Mesenchymal stem cell (in vitro differentiated cells and primary cell): ENCODE data around the gene ARL6IP4.

Source experiments
- DNase-seq: peaks from one replicate; pipeline ENCODE4 v3.0.0-alpha.2; 2013
- H2AFZ ChIP-seq: one replicate; pipeline ENCODE4 v1.6.1; 2013; ENCODE audit warnings: low read depth, mild to moderate bottlenecking, control low read depth, inconsistent platforms, low read length, moderate library complexity
- H2AK5ac ChIP-seq: 2 replicates; pipeline ENCODE4 v1.6.1; 2013; ENCODE audit warnings: low read length, moderate library complexity, mild to moderate bottlenecking, inconsistent platforms; ENCODE audit not compliant: severe bottlenecking
- H2BK120ac ChIP-seq: one replicate; pipeline ENCODE4 v1.6.1; 2013; ENCODE audit warnings: low read depth, mild to moderate bottlenecking, inconsistent platforms, low read length, moderate library complexity
- H2BK12ac ChIP-seq, 2 experiments: one replicate each; pipeline ENCODE4 v1.6.1; 2013; ENCODE audit warnings: inconsistent platforms in 2 of 2, low read length in 2 of 2, mild to moderate bottlenecking in 2 of 2, moderate library complexity in 2 of 2, control low read depth in 1 of 2
- H2BK15ac ChIP-seq: one replicate; pipeline ENCODE4 v1.6.1; 2013; ENCODE audit warnings: mild to moderate bottlenecking, low read depth, inconsistent platforms; ENCODE audit not compliant: poor library complexity, severe bottlenecking
- H2BK5ac ChIP-seq: 2 replicates; pipeline ENCODE4 v1.6.1; 2013; ENCODE audit warnings: low read depth, mild to moderate bottlenecking, low read length, control low read depth, inconsistent platforms; ENCODE audit not compliant: poor library complexity, severe bottlenecking
- H3K14ac ChIP-seq, 2 experiments: one replicate each; pipeline ENCODE4 v1.6.1; 2013; ENCODE audit warnings: inconsistent platforms in 2 of 2, low read length in 2 of 2, control low read depth in 1 of 2, mild to moderate bottlenecking in 1 of 2, moderate library complexity in 1 of 2
- H3K18ac ChIP-seq, 2 experiments: one replicate each; pipeline ENCODE4 v1.6.1; 2013; ENCODE audit warnings: inconsistent platforms in 2 of 2, low read length in 2 of 2, control low read depth in 1 of 2, low read depth in 1 of 2, mild to moderate bottlenecking in 1 of 2
- H3K23ac ChIP-seq, 2 experiments: one replicate each; pipeline ENCODE4 v1.6.1; 2013; ENCODE audit warnings: inconsistent platforms in 2 of 2, low read length in 2 of 2, mild to moderate bottlenecking in 2 of 2, moderate library complexity in 2 of 2, control low read depth in 1 of 2
- H3K27ac ChIP-seq: 2 replicates; pipeline ENCODE4 v1.5.1; 2013; ENCODE audit warnings: mild to moderate bottlenecking, moderate library complexity, low read length, control low read depth, inconsistent platforms; ENCODE audit not compliant: poor library complexity, severe bottlenecking
- H3K27me3 ChIP-seq, 2 experiments: 2 replicates each; pipeline versions ENCODE4 v1.6.1 to v1.7.0; 2013; ENCODE audit warnings: low read length in 2 of 2, mild to moderate bottlenecking in 2 of 2, moderate library complexity in 2 of 2, control low read depth in 1 of 2, inconsistent platforms in 1 of 2; ENCODE audit not compliant: control insufficient read depth in 1 of 2, insufficient read depth in 1 of 2
- H3K36me3 ChIP-seq, 2 experiments: 2 replicates each; pipeline versions ENCODE4 v1.6.1 to v1.7.0; 2013; ENCODE audit warnings: low read length in 2 of 2, control low read depth in 1 of 2, inconsistent platforms in 1 of 2, low read depth in 1 of 2, mild to moderate bottlenecking in 1 of 2; ENCODE audit not compliant: insufficient read depth in 2 of 2, control insufficient read depth in 1 of 2
- H3K4ac ChIP-seq, 2 experiments: one replicate each; pipeline ENCODE4 v1.6.1; 2013; ENCODE audit warnings: inconsistent platforms in 2 of 2, low read length in 2 of 2, mild to moderate bottlenecking in 2 of 2, moderate library complexity in 2 of 2, control low read depth in 1 of 2, low read depth in 1 of 2
- H3K4me1 ChIP-seq: 2 replicates; pipeline ENCODE4 v1.6.1; 2013; ENCODE audit warnings: low read depth, low read length, control low read depth; ENCODE audit not compliant: control insufficient read depth, insufficient read depth
- H3K4me2 ChIP-seq: 2 replicates; pipeline ENCODE4 v1.6.1; 2013; ENCODE audit warnings: low read length, mild to moderate bottlenecking, inconsistent platforms; ENCODE audit not compliant: poor library complexity, severe bottlenecking
- H3K4me3 ChIP-seq, 2 experiments: 2 replicates each; pipeline versions ENCODE4 v1.5.1 to v1.7.0; 2013; ENCODE audit warnings: low read length in 2 of 2, mild to moderate bottlenecking in 2 of 2, control low read depth in 1 of 2, low read depth in 1 of 2; ENCODE audit not compliant: insufficient read depth in 1 of 2
- H3K79me1 ChIP-seq: replicated peaks from 2 replicates; pipeline ENCODE4 v1.6.1; 2013; ENCODE audit warnings: mild to moderate bottlenecking, control low read depth, low read length, inconsistent platforms; ENCODE audit not compliant: poor library complexity, severe bottlenecking
- H3K9ac ChIP-seq: 2 replicates; pipeline ENCODE4 v1.7.0; 2013; ENCODE audit warnings: mild to moderate bottlenecking, low read length, moderate library complexity
- H3K9me3 ChIP-seq: 2 replicates; pipeline ENCODE4 v1.7.0; 2013; ENCODE audit warnings: mild to moderate bottlenecking, low read length; ENCODE audit not compliant: control insufficient read depth
- H4K8ac ChIP-seq: one replicate; pipeline ENCODE4 v1.6.1; 2013; ENCODE audit warnings: inconsistent platforms, mild to moderate bottlenecking, low read length, moderate library complexity
- H4K91ac ChIP-seq: one replicate; pipeline ENCODE4 v1.6.1; 2013; ENCODE audit warnings: mild to moderate bottlenecking, low read length, inconsistent platforms
- WGBS: methylation state at CpG from one replicate; pipeline ENCODE4 v1.1.7; 2013; ENCODE audit warnings: mixed read lengths; 5-methylcytosine and 5-hydroxymethylcytosine counted together

Gene ARL6IP4

GRCh38 chr12:123010110-123010509 lies 29.6 kb downstream of the ARL6IP4 start:
- Histone ChIP-seq H3K18ac (no peak overlapping the region), H2BK5ac (no peak overlapping the region), H3K27me3 (no peaks in the 10 kb centered on the region), H2AFZ (no peak overlapping the region), H3K14ac (no peak overlapping the region), H2BK12ac (no peak overlapping the region), H3K23ac (no peak overlapping the region), H3K4me1 (peaks cover 8% of the 10 kb centered on the region), H2AK5ac (no peak overlapping the region), H2BK120ac (no peak overlapping the region), H4K91ac (no peak overlapping the region), H2BK15ac (no peak overlapping the region), H3K9me3 (no peaks in the 10 kb centered on the region), H4K8ac (no peak overlapping the region), H3K9ac (no peak overlapping the region), H3K4ac (no peak overlapping the region), H3K79me1 (no peaks in the 10 kb centered on the region), H3K27ac (no peak overlapping the region), H3K4me3 (no peak overlapping the region), H3K36me3 (peaks cover 35 to 57% of the 10 kb centered on the region in 2 experiments), H3K4me2 (no peak overlapping the region)
- no peak for DNase-seq
- WGBS, result 90% methylated on average over 1 of the region's 1 CpG

GRCh38 chr12:123010681-123011080 lies 30.2 kb downstream of the ARL6IP4 start:
- Histone ChIP-seq H2AK5ac (no peak overlapping the region), H3K4me2 (no peak overlapping the region), H4K8ac (no peak overlapping the region), H3K9ac (no peak overlapping the region), H3K27ac (no peak overlapping the region), H3K27me3 (no peaks in the 10 kb centered on the region), H4K91ac (no peak overlapping the region), H2AFZ (no peak overlapping the region), H3K23ac (no peak overlapping the region), H3K9me3 (no peaks in the 10 kb centered on the region), H2BK15ac (no peak overlapping the region), H3K4ac (no peak overlapping the region), H3K79me1 (no peaks in the 10 kb centered on the region), H2BK120ac (no peak overlapping the region), H2BK12ac (no peak overlapping the region), H2BK5ac (no peak overlapping the region), H3K4me3 (no peak overlapping the region), H3K18ac (no peak overlapping the region), H3K4me1 (peaks cover 8% of the 10 kb centered on the region), H3K14ac (no peak overlapping the region), H3K36me3 (peaks cover 31 to 54% of the 10 kb centered on the region in 2 experiments)
- DNase-seq, result no peak
- 95% methylated on average over 4 of the region's 4 CpGs for WGBS

GRCh38 chr12:123011701-123012100 lies 31.2 kb downstream of the ARL6IP4 start:
- H3K18ac ChIP-seq, result no peak overlapping the region
- no peak overlapping the region for H3K14ac ChIP-seq
- H4K8ac ChIP-seq, result no peak overlapping the region
- no peak overlapping the region for H3K9ac ChIP-seq
- H2AK5ac ChIP-seq, result no peak overlapping the region
- no peak overlapping the region for H4K91ac ChIP-seq
- peaks cover 31 to 54% of the 10 kb centered on the region in 2 experiments for H3K36me3 ChIP-seq
- H3K9me3 ChIP-seq, result no peaks in the 10 kb centered on the region
- H2BK15ac ChIP-seq, result no peak overlapping the region
- no peak overlapping the region for H3K4ac ChIP-seq
- no peak overlapping the region for H3K4me3 ChIP-seq
- no peak overlapping the region for H2BK120ac ChIP-seq
- peak; percentile 29 for DNase-seq
- H3K27ac ChIP-seq, result no peak overlapping the region
- no peak overlapping the region for H3K23ac ChIP-seq
- WGBS, result 83% methylated on average over 6 of the region's 6 CpGs
- H2BK5ac ChIP-seq, result no peak overlapping the region
- no peak overlapping the region for H2BK12ac ChIP-seq
- no peaks in the 10 kb centered on the region for H3K79me1 ChIP-seq
- no peak overlapping the region for H2AFZ ChIP-seq
- H3K27me3 ChIP-seq, result no peaks in the 10 kb centered on the region
- peaks cover 8% of the 10 kb centered on the region for H3K4me1 ChIP-seq
- no peak overlapping the region for H3K4me2 ChIP-seq

GRCh38 chr12:123013185-123014095 lies 33.0 kb downstream of the ARL6IP4 start:
- no peak overlapping the region for H2AFZ ChIP-seq
- no peak overlapping the region for H3K23ac ChIP-seq
- no peak overlapping the region for H3K4ac ChIP-seq
- no peak overlapping the region for H2BK15ac ChIP-seq
- H3K9ac ChIP-seq, result no peak overlapping the region
- H2BK5ac ChIP-seq, result no peak overlapping the region
- H3K4me3 ChIP-seq, result no peak overlapping the region
- H3K27ac ChIP-seq, result no peak overlapping the region
- no peak overlapping the region for H3K4me2 ChIP-seq
- no peaks in the 10 kb centered on the region for H3K79me1 ChIP-seq
- H3K14ac ChIP-seq, result no peak overlapping the region
- no peak overlapping the region for H2BK120ac ChIP-seq
- 95% methylated on average over 19 of the region's 19 CpGs for WGBS
- no peak overlapping the region for H2BK12ac ChIP-seq
- H3K4me1 ChIP-seq, result no peaks in the 10 kb centered on the region
- no peak overlapping the region for H2AK5ac ChIP-seq
- no peaks in the 10 kb centered on the region for H3K9me3 ChIP-seq
- DNase-seq, result no peak
- H3K18ac ChIP-seq, result no peak overlapping the region
- H4K91ac ChIP-seq, result no peak overlapping the region
- H4K8ac ChIP-seq, result no peak overlapping the region
- H3K27me3 ChIP-seq, result no peaks in the 10 kb centered on the region
- H3K36me3 ChIP-seq, result peaks cover 25 to 41% of the 10 kb centered on the region in 2 experiments
